Measurements from ENCODE around the gene PLXNB2. TPM values are rescaled to one million over a fixed set of nuclear protein-coding genes. Genes with fewer than 3 reads are reported as not detected.

Gene PLXNB2
- total RNA-seq, 3 donors from 2014 or later = 232 to 318 (median 250) TPM

DNA sequence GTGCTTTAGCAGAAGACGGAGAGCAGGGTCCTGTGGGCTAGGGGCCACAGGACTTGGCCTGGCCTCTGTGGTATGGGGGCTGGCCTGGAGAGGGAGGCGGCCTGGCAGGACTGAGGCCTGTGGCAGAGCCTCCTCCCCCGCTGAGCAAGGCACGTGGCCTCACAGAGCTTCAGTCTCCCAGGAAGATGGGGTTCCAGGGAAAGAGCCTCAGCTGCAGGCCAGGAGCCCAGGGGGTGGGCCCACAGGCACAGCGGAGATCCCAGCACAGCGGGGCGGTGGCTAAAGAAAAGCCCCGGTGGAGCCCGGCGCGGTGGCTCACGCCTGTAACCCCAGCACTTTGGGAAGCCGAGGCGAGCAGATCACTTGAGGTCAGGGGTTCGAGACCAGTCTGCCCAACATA is 48.1 kb downstream of the PLXNB2 start:
- H3K36me3 ChIP-seq (ENCODE audit: low read depth) = no peaks in the 10 kb centered on the region
- H3K4me1 ChIP-seq (ENCODE audit: low read depth) = peaks cover 14% of the 10 kb centered on the region
- DNase-seq = no peak
- no peaks in the 10 kb centered on the region for H3K9me3 ChIP-seq
- TF ChIP-seq, protein P1, sequence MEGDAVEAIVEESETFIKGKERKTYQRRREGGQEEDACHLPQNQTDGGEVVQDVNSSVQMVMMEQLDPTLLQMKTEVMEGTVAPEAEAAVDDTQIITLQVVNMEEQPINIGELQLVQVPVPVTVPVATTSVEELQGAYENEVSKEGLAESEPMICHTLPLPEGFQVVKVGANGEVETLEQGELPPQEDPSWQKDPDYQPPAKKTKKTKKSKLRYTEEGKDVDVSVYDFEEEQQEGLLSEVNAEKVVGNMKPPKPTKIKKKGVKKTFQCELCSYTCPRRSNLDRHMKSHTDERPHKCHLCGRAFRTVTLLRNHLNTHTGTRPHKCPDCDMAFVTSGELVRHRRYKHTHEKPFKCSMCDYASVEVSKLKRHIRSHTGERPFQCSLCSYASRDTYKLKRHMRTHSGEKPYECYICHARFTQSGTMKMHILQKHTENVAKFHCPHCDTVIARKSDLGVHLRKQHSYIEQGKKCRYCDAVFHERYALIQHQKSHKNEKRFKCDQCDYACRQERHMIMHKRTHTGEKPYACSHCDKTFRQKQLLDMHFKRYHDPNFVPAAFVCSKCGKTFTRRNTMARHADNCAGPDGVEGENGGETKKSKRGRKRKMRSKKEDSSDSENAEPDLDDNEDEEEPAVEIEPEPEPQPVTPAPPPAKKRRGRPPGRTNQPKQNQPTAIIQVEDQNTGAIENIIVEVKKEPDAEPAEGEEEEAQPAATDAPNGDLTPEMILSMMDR (IDR thresholded peaks at IDR 0.05) = no peak
- no peak for ATAC-seq
- intact Hi-C loops (cut with DNase I, micrococcal nuclease) = no loop called here
- H3K4me3 ChIP-seq = no peak overlapping the region

DNA sequence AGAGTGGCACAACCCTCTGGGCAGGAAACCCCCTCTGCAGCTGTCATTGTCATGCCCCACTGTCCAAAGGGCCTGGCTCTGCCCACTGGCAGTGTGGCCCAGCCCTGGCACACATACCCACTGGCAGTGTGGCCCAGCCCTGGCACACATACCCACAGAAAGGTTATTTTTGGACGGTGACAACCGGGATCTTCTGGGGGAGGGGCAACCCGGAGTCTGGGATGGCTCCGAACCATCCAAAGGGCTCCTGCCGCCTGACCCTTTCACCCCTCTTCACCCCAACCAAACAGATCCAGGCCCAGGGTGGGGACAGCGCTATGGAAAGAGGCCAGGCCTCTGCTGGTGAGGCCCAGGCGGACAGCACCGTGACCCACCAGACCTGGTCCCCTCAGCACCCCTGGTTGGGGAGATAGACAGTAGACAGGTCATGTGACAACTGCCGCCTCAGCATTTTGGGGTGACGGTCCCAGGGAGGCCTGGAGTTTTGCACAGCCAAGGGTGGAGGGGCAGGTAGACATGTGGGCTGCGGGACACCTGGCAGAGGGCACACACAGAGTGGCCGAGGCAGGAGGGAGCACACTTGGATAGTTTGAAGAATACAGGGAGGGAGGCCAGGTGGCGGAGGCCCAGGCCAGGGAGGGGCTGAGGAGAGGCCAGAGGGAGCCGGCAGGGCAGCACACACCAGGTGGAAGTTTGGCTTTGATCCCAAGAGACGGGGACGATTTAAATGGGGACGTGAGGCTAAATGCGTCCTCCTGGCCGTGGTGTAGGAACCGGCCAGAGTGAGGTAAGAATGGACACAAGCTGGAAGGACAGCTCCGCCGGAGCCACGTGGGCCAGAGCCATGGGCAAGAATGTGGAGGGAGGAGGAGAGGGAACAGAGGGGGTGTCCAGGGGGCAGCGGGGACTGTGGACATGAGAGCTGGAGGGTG is 48.8 kb downstream of the PLXNB2 start:
- no peak for DNase-seq
- intact Hi-C loops (cut with DNase I, micrococcal nuclease) = no loop called here

DNA sequence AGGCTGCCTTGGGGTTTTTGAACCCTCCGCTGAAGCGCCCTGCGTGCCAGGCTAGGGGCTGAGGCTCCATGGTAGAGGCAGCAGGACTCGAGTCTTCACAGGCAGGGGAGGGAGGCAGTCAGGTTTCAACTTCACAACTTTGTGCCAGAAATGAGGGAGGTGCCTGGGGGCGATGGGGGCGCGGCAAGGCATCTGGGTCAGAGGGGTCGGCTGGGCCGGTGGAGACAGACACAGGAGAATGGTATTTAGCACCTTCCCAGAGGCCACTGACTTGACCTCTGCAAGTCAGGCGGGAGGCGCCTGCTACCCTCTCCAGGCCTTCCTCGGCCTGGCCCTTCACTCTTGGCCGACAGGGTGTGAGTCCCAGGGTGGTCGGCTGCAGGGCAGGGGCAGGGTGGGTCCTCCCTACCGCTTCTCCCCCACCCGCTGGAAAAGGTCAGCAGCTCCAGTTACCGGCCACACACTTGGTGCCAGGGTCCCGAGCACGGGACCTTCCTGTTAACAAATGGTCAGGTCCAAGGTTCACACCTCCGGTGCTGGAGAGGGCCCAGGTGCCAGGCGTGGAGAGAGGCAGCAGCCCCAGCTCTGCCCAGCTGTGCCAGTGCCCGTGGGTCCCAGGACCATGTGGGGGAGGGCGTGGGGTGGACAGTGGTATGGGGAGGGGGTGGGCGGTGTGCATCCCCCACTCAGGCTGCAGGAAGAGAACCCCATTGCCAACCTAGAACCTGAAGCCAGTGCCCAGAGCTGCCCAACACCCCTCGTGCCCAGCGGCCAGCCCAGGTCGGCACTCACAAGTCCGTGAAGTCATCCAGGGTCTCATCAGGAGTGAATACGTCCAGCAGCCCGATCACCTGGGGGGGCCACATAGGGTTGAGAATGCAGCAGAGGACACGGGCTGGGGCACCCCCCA is 49.7 kb downstream of the PLXNB2 start:
- Histone ChIP-seq H3K4me3 (no peak overlapping the region), H3K4me1 (ENCODE audit: low read depth) (peaks cover 14% of the 10 kb centered on the region), H3K36me3 (ENCODE audit: low read depth) (no peaks in the 10 kb centered on the region), H3K9me3 (no peaks in the 10 kb centered on the region)
- peak; percentile 6 for ATAC-seq
- TF ChIP-seq, protein P1 (IDR thresholded peaks at IDR 0.05) = no peak
- DNase-seq = no peak
- intact Hi-C loops (cut with DNase I, micrococcal nuclease) = no loop called here

More for the DNA sequence above, 48.8 kb downstream of the PLXNB2 start:
- Histone ChIP-seq H3K9me3 (no peaks in the 10 kb centered on the region), H3K4me1 (ENCODE audit: low read depth) (peaks cover 14% of the 10 kb centered on the region), H3K4me3 (no peak overlapping the region), H3K36me3 (ENCODE audit: low read depth) (no peaks in the 10 kb centered on the region)
- TF ChIP-seq, protein P1 (IDR thresholded peaks at IDR 0.05) = no peak
- no peak for ATAC-seq

DNA sequence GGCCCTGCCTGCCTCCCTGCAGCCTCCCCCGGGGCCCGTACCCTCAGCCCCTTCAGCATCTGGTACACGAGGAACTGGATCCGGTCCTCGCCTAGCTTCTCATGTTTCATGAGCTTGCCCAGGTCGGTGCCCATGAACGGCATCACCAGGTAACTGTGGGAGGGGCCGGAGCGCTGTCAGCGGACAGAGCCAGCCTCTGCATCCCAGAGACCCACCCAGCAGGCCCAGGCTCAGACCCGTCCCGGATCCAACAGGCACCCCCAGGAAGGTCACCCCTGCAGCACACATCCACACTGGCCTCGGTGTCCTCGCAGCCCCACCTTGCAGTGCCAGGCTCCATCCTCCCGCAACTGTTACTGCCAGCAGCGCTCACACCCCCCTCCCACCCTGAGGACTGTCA is 50.4 kb downstream of the PLXNB2 start:
- ATAC-seq = no peak
- no peak for DNase-seq
- Histone ChIP-seq H3K4me3 (no peak overlapping the region), H3K9me3 (no peaks in the 10 kb centered on the region), H3K36me3 (ENCODE audit: low read depth) (no peaks in the 10 kb centered on the region), H3K4me1 (ENCODE audit: low read depth) (peaks cover 13% of the 10 kb centered on the region)
- TF ChIP-seq, protein P1 (IDR thresholded peaks at IDR 0.05) = no peak
- intact Hi-C loops (cut with DNase I, micrococcal nuclease) = no loop called here

DNA sequence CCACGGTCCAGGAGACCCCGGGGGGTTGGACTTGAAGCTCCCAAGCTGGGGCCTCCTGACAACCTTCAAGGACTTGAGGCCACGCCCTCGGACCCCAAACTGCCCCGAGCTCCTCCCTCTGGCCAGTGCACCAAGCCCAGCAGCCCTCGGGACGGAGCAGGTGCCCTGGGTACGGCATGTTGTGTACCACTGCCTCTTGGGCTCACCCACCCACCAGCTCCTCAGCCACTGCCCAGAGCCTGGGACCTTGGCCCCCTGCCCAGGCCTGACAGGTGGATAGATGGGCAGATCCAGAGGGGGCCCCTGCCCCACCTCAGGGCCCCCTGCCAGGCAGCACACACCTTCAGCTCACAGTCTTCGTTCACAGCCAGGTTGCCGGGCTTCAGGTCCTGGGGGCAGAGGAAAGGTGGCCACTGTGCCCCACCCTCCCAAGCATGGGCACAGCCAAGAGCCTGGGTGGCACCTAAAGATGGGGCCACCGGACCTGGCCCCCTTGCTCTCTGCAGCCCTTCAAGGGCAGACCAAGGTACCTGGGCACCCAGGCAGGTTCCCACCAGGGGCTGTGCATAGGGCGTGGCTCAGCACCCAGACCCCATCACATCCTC is 51.1 kb downstream of the PLXNB2 start:
- intact Hi-C loops (cut with DNase I, micrococcal nuclease) = no loop called here
- DNase-seq (no peak), ATAC-seq (no peak)
- Histone ChIP-seq H3K4me1 (ENCODE audit: low read depth) (peaks cover 9% of the 10 kb centered on the region), H3K36me3 (ENCODE audit: low read depth) (no peaks in the 10 kb centered on the region), H3K4me3 (no peak overlapping the region), H3K9me3 (no peaks in the 10 kb centered on the region)
- TF ChIP-seq, protein P1 (IDR thresholded peaks at IDR 0.05) = no peak

Measured in mucosa of descending colon (tissue), 3 donors.